Measurements from ENCODE around the gene CNNM4.

The CNNM4 gene

GRCh38 chr2:96861074-96861473, 100.4 kb downstream of the CNNM4 start:
- no peak for DNase-seq

All from T1000 (cell line).